Keratinocyte (primary cell): ENCODE results near the gene DNAJC28. TPM values are rescaled to one million over a fixed set of nuclear protein-coding genes. Genes with fewer than 3 reads are reported as not detected.

ENCODE experiments used
- DNase-seq: peaks from one replicate; pipeline ENCODE4 v3.0.0-alpha.2; 2011; ENCODE audit warnings: low read depth, missing footprints, low spot score
- FAIRE-seq: peaks from 2 replicates; lab custom pipeline; 2011; peaks lifted over from hg19 to GRCh38; lab: Jason Lieb, UNC
- H2AFZ ChIP-seq: 2 replicates; pipeline ENCODE4 v1.6.0; 2012; ENCODE audit warnings: low read length, control low read depth, inconsistent platforms; ENCODE audit not compliant: control insufficient read depth
- H3K27ac ChIP-seq: 2 replicates; pipeline ENCODE4 v1.5.1; 2011; ENCODE audit warnings: low read length; ENCODE audit not compliant: control insufficient read depth, insufficient read depth
- H3K27me3 ChIP-seq: 3 replicates; pipeline ENCODE4 v1.6.0; 2011; ENCODE audit warnings: low read length; ENCODE audit not compliant: control insufficient read depth, insufficient read depth; ENCODE audit errors: extremely low read depth
- H3K36me3 ChIP-seq, 2 experiments: 2 replicates in 1 of 2; 3 replicates in 1 of 2; pipeline ENCODE4 v1.5.1; 2011; ENCODE audit warnings: low read length in 2 of 2, mild to moderate bottlenecking in 1 of 2; ENCODE audit not compliant: control insufficient read depth in 2 of 2, insufficient read depth in 2 of 2; ENCODE audit errors: extremely low read depth in 1 of 2
- H3K4me1 ChIP-seq: 3 replicates; pipeline ENCODE4 v1.5.1; 2011; ENCODE audit warnings: low read length; ENCODE audit not compliant: control insufficient read depth, insufficient read depth; ENCODE audit errors: extremely low read depth
- H3K4me2 ChIP-seq: 3 replicates; pipeline ENCODE4 v1.6.0; 2011; ENCODE audit warnings: low read depth, low read length; ENCODE audit not compliant: control insufficient read depth, insufficient read depth; ENCODE audit errors: extremely low read depth
- H3K4me3 ChIP-seq, 3 experiments: fragments of 200-600 bp in 1 of 3; sonication (generic) in 1 of 3; 2 replicates in 2 of 3; 3 replicates in 1 of 3; pipeline ENCODE4 v1.5.1; 2011 to 2016; ENCODE audit warnings: low read length in 3 of 3, mild to moderate bottlenecking in 3 of 3, control low read depth in 2 of 3, inconsistent platforms in 1 of 3, low read depth in 1 of 3, mixed read lengths in 1 of 3, mixed run types in 1 of 3, moderate library complexity in 1 of 3; ENCODE audit not compliant: control insufficient read depth in 2 of 3, insufficient read depth in 2 of 3; ENCODE audit errors: extremely low read depth in 1 of 3
- H3K79me2 ChIP-seq: 2 replicates; pipeline ENCODE4 v1.6.0; 2012; ENCODE audit warnings: low read length; ENCODE audit not compliant: control insufficient read depth, insufficient read depth
- H3K9ac ChIP-seq: 3 replicates; pipeline ENCODE4 v1.6.0; 2011; ENCODE audit warnings: low read length; ENCODE audit not compliant: control insufficient read depth, insufficient read depth; ENCODE audit errors: extremely low read depth
- H3K9me1 ChIP-seq: 3 replicates; pipeline ENCODE4 v1.6.0; 2011; ENCODE audit warnings: low read length; ENCODE audit not compliant: control insufficient read depth, insufficient read depth; ENCODE audit errors: extremely low read depth
- H3K9me3 ChIP-seq: 2 replicates; pipeline ENCODE4 v1.5.1; 2012; ENCODE audit warnings: low read depth, low read length; ENCODE audit not compliant: control insufficient read depth
- H4K20me1 ChIP-seq: 3 replicates; pipeline ENCODE4 v1.6.0; 2011; ENCODE audit warnings: low read length; ENCODE audit not compliant: control insufficient read depth, insufficient read depth; ENCODE audit errors: extremely low read depth
- CTCF ChIP-seq, 3 experiments: IDR thresholded peaks in 1 of 3; conservative IDR thresholded peaks in 1 of 3; optimal IDR thresholded peaks in 1 of 3; 2 replicates in 2 of 3; 3 replicates in 1 of 3; pipeline versions ENCODE3 to v1.5.1; 2011; ENCODE audit warnings: low read length in 3 of 3, mild to moderate bottlenecking in 3 of 3, moderate library complexity in 2 of 3, control low read depth in 1 of 3, inconsistent platforms in 1 of 3; ENCODE audit not compliant: insufficient read depth in 2 of 3; ENCODE audit errors: extremely low read depth in 1 of 3
- EZH2 ChIP-seq: IDR thresholded peaks from one replicate; pipeline ENCODE4 v1.6.1; 2012; ENCODE audit warnings: inconsistent platforms, mild to moderate bottlenecking, low read length, moderate library complexity
- dilution Hi-C: fragments of 300-500 bp; cut with MboI; formaldehyde crosslinking; loops from one replicate; pipeline ENCODE4 v1.7.0; 2020; ENCODE audit warnings: low sequenced_read_pairs; ENCODE audit not compliant: extremely low pct_ligation_motif_present
- polyA plus RNA-seq, 5 experiments: library from polyadenylated mRNA; depleted of rRNA in 3 of 5; stranded (reverse) in 3 of 5; stranded (forward) in 1 of 5; unstranded in 1 of 5; fragments of >200 nt; gene quantifications; 1 replicate in 1 of 5; 2 replicates in 3 of 5; 3 replicates in 1 of 5; pipeline versions ENCODE4 v1.2.1 to v1.2.3, GENCODE V29; 2011 to 2012; ENCODE audit warnings: missing spikeins in 2 of 5, low read depth in 1 of 5, low replicate concordance in 1 of 5

The DNAJC28 gene
- polyA plus RNA-seq, 1 donor (not counting 4 experiments of a cell fraction or from before 2014, with no cell fraction given), result 1.4 TPM

GRCh38 chr21:33522953-33523349 is 31.4 kb upstream of the DNAJC28 start:
- Histone ChIP-seq H3K4me3 (no peak overlapping the region), H3K36me3 (peaks cover 28% of the 10 kb centered on the region in 2 experiments), H3K9ac (no peak overlapping the region), H3K79me2 (no peaks in the 10 kb centered on the region), H2AFZ (no peak overlapping the region), H3K4me2 (no peak overlapping the region), H3K4me1 (no peaks in the 10 kb centered on the region), H3K9me3 (no peaks in the 10 kb centered on the region), H3K27me3 (no peaks in the 10 kb centered on the region), H3K9me1 (no peaks in the 10 kb centered on the region), H4K20me1 (no peaks in the 10 kb centered on the region), H3K27ac (no peak overlapping the region)
- no peak for DNase-seq
- dilution Hi-C loops, result no loop called here
- TF ChIP-seq EZH2 (no peak), CTCF (optimal IDR thresholded peaks at IDR 0.05 in 1 of 3, IDR thresholded peaks at IDR 0.05 in 1 of 3, conservative IDR thresholded peaks at IDR 0.05 in 1 of 3; ENCODE audit: extremely low read depth in 1 of 3, insufficient read depth in 2 of 3, low read length in 3 of 3) (no peak)
- FAIRE-seq, result no peak

- no peaks in the 10 kb centered on the region for H3K27me3 ChIP-seq
- TF ChIP-seq CTCF (optimal IDR thresholded peaks at IDR 0.05 in 1 of 3, IDR thresholded peaks at IDR 0.05 in 1 of 3, conservative IDR thresholded peaks at IDR 0.05 in 1 of 3; ENCODE audit: extremely low read depth in 1 of 3, insufficient read depth in 2 of 3, low read length in 3 of 3) (no peak), EZH2 (no peak)
- H3K4me1 ChIP-seq, result no peaks in the 10 kb centered on the region
- H3K79me2 ChIP-seq, result no peaks in the 10 kb centered on the region
- no peak overlapping the region for H3K4me2 ChIP-seq
- H4K20me1 ChIP-seq, result no peaks in the 10 kb centered on the region
- no peaks in the 10 kb centered on the region for H3K9me3 ChIP-seq
- H3K27ac ChIP-seq, result no peak overlapping the region
- H3K9me1 ChIP-seq, result no peaks in the 10 kb centered on the region
- H2AFZ ChIP-seq, result no peak overlapping the region
- no peak overlapping the region for H3K4me3 ChIP-seq
- H3K9ac ChIP-seq, result no peak overlapping the region
- no peak for DNase-seq
- H3K36me3 ChIP-seq, result peaks cover 26 to 28% of the 10 kb centered on the region in 2 experiments
- dilution Hi-C loops, result no loop called here
- FAIRE-seq, result no peak
Measured at GRCh38 chr21:33522297-33522952, 30.9 kb upstream of the DNAJC28 start.
